Superior temporal gyrus (tissue), 1 donor: ENCODE measurements around the gene TMEM176A.

ENCODE experiments used
- DNase-seq: peaks from one replicate; pipeline ENCODE4 v3.0.0-alpha.2; 2016; ENCODE audit errors: extremely low spot score

TMEM176A gene

GRCh38 chr7:150849204-150849775 lies 48.7 kb downstream of the TMEM176A start:
- no peak for DNase-seq

- no peak for DNase-seq
Observed at GRCh38 chr7:150850273-150850672, 49.7 kb downstream of the TMEM176A start.

- no peak for DNase-seq
Observed at GRCh38 chr7:150851492-150852370, 51.2 kb downstream of the TMEM176A start.

- DNase-seq, result no peak
Observed at GRCh38 chr7:150852371-150852905, 51.9 kb downstream of the TMEM176A start, which contains the start of gene AOC1. AOC1 (plus strand) TSS chr7:150852517; CDS start chr7:150856471, 3,954 bp downstream.

GRCh38 chr7:150854066-150855000 lies 53.8 kb downstream of the TMEM176A start:
- no peak for DNase-seq
